ENCODE measurements around the gene CROCC2.

DNA sequence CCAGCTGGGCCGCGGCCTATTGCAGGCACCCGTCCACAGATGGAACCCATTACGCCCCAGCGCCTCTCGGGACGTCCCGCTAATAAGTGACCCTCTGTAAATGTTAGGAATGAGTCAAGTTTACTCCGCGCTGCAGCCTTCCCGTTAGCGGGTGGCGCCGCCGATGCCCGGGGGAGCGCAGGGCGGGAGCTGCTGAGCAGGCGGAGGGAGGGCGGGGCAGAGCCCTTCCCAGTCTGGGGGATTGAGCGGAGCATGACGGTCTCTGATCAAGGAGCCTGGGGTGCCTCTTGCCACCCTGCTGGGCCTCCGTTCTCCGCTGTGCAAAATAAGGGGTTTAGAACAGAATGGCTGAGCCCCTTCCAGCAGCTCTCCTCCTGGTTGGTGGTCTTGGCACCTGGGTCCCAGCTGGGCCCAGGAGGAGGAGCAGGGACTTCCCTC, 10.5 kb downstream of the CROCC2 start:
- TF ChIP-seq, protein P1, sequence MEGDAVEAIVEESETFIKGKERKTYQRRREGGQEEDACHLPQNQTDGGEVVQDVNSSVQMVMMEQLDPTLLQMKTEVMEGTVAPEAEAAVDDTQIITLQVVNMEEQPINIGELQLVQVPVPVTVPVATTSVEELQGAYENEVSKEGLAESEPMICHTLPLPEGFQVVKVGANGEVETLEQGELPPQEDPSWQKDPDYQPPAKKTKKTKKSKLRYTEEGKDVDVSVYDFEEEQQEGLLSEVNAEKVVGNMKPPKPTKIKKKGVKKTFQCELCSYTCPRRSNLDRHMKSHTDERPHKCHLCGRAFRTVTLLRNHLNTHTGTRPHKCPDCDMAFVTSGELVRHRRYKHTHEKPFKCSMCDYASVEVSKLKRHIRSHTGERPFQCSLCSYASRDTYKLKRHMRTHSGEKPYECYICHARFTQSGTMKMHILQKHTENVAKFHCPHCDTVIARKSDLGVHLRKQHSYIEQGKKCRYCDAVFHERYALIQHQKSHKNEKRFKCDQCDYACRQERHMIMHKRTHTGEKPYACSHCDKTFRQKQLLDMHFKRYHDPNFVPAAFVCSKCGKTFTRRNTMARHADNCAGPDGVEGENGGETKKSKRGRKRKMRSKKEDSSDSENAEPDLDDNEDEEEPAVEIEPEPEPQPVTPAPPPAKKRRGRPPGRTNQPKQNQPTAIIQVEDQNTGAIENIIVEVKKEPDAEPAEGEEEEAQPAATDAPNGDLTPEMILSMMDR (IDR thresholded peaks at IDR 0.05), result no peak
- TF ChIP-seq POLR2A (IDR thresholded peaks at IDR 0.05) (no peak), EP300 (IDR thresholded peaks at IDR 0.05) (peak in 1 of 4 donors; percentile 44), POLR2AphosphoS5 (IDR thresholded peaks at IDR 0.05) (peak; percentile 51 to 75)
